ENCODE results near the gene PRKCD. TPM values are rescaled to one million over a fixed set of nuclear protein-coding genes. Genes with fewer than 3 reads are reported as not detected.

PRKCD gene
- total RNA-seq, 1 donor from 2014 or later: 16.1 TPM

- peak; percentile 70 for TF ChIP-seq CTCF (IDR thresholded peaks at IDR 0.05; ENCODE audit: unreplicated experiment)
- no peaks in the 10 kb centered on the region for H3K36me3 Mint-ChIP-seq
- H3K4me3 Mint-ChIP-seq: no peak overlapping the region
- H3K4me1 Mint-ChIP-seq: peaks cover 16% of the 10 kb centered on the region
- no peaks in the 10 kb centered on the region for H3K9me3 Mint-ChIP-seq
- H3K27me3 Mint-ChIP-seq (ENCODE audit: low read depth): no peaks in the 10 kb centered on the region
- no peak overlapping the region for H3K27ac Mint-ChIP-seq
- peak in 1 of 2 experiments; percentile 58 for DNase-seq (ENCODE audit: low spot score in 2 of 2, unreplicated experiment in 2 of 2)
Observed at GRCh38 chr3:53134631-53135232, 26.3 kb upstream of the PRKCD start.

GRCh38 chr3:53137221-53137620 lies 23.8 kb upstream of the PRKCD start:
- Mint-ChIP-seq H3K36me3 (no peaks in the 10 kb centered on the region), H3K9me3 (no peaks in the 10 kb centered on the region)
- no peak for TF ChIP-seq CTCF (IDR thresholded peaks at IDR 0.05; ENCODE audit: unreplicated experiment)

GRCh38 chr3:53137835-53138446 lies 23.1 kb upstream of the PRKCD start:
- no peak overlapping the region for H3K27ac Mint-ChIP-seq
- peaks cover 5% of the 10 kb centered on the region for H3K4me1 Mint-ChIP-seq

More at GRCh38 chr3:53137221-53137620, 23.8 kb upstream of the PRKCD start:
- peaks cover 5% of the 10 kb centered on the region for H3K4me1 Mint-ChIP-seq
- DNase-seq (ENCODE audit: low spot score in 2 of 2, unreplicated experiment in 2 of 2): no peak
- H3K27me3 Mint-ChIP-seq (ENCODE audit: low read depth): no peaks in the 10 kb centered on the region
- no peak overlapping the region for H3K4me3 Mint-ChIP-seq
- no peak overlapping the region for H3K27ac Mint-ChIP-seq

GRCh38 chr3:53139906-53140846 lies 20.8 kb upstream of the PRKCD start:
- peaks cover 6% of the 10 kb centered on the region for H3K4me1 Mint-ChIP-seq
- TF ChIP-seq CTCF (IDR thresholded peaks at IDR 0.05; ENCODE audit: unreplicated experiment): no peak
- H3K27ac Mint-ChIP-seq: no peak overlapping the region
- DNase-seq (ENCODE audit: low spot score in 2 of 2, unreplicated experiment in 2 of 2): no peak
- H3K27me3 Mint-ChIP-seq (ENCODE audit: low read depth): no peaks in the 10 kb centered on the region
- no peaks in the 10 kb centered on the region for H3K9me3 Mint-ChIP-seq
- H3K36me3 Mint-ChIP-seq: no peaks in the 10 kb centered on the region
- no peak overlapping the region for H3K4me3 Mint-ChIP-seq

More at GRCh38 chr3:53137835-53138446, 23.1 kb upstream of the PRKCD start:
- H3K4me3 Mint-ChIP-seq: no peak overlapping the region
- H3K36me3 Mint-ChIP-seq: no peaks in the 10 kb centered on the region
- DNase-seq (ENCODE audit: low spot score in 2 of 2, unreplicated experiment in 2 of 2): no peak
- TF ChIP-seq CTCF (IDR thresholded peaks at IDR 0.05; ENCODE audit: unreplicated experiment): no peak
- H3K27me3 Mint-ChIP-seq (ENCODE audit: low read depth): no peaks in the 10 kb centered on the region
- H3K9me3 Mint-ChIP-seq: no peaks in the 10 kb centered on the region

- Mint-ChIP-seq H3K36me3 (no peaks in the 10 kb centered on the region), H3K9me3 (no peaks in the 10 kb centered on the region)
Observed at GRCh38 chr3:53140847-53141845, 19.9 kb upstream of the PRKCD start.

More at GRCh38 chr3:53140847-53141845, 19.9 kb upstream of the PRKCD start:
- peaks cover 7% of the 10 kb centered on the region for H3K4me1 Mint-ChIP-seq
- H3K27me3 Mint-ChIP-seq (ENCODE audit: low read depth): no peaks in the 10 kb centered on the region
- H3K27ac Mint-ChIP-seq: no peak overlapping the region
- no peak for DNase-seq (ENCODE audit: low spot score in 2 of 2, unreplicated experiment in 2 of 2)
- no peak overlapping the region for H3K4me3 Mint-ChIP-seq
- TF ChIP-seq CTCF (IDR thresholded peaks at IDR 0.05; ENCODE audit: unreplicated experiment): no peak
